HG03095 (cell line): ENCODE measurements around the gene CTNNA3.
A peak's percentile ranks its signal among the peaks of the same experiment; 100 is the strongest.

Experiments
- ATAC-seq: cut with Tn5 transposase; IDR thresholded peaks from one replicate; pipeline ENCODE4 v1.9.1; 2021; ENCODE audit warnings: moderate library complexity; ENCODE audit not compliant: unreplicated experiment

CTNNA3 gene

GRCh38 chr10:66273966-66274519, 1422.0 kb downstream of the CTNNA3 start:
- no peak for ATAC-seq

DNA sequence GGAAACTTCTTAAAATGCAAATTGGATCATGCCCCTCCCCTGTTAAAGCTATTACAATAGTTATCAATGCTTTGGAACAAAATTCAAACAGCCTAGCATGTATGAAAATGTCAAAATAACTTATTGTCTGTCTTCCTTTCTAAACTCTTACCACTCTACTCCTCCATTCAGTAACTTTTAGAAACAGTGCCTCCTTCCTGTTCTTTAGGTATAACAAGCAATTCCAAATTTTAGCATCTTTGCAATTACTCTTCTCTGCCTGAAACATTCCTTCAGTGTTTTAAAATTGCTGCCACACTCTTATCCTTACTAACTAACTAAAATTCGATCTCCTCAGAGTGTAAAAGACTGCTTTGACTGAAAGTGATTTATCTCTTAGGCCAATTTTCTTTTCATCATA, 1430.6 kb downstream of the CTNNA3 start:
- ATAC-seq = no peak

DNA sequence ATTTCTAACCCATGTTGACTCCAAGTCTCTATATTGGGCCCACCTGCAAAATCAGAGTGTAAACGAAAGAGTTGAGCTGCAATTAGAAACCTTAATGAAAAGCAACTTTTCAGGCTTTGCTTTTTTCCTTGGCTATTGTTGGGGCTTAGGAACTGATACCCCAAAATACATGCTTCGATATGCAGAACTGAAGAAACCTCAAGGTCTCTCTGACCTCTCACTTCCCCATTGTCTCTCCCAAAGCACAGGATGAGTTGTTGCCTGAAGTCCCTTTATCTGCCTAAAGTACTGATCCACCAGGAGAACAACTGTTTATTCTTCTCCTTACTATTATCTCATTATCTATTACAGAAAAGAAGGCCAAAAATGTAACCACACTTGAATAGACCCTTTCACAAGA, 1436.2 kb downstream of the CTNNA3 start:
- ATAC-seq = peak; percentile 68

- ATAC-seq = no peak
These were observed 1437.3 kb downstream of the CTNNA3 start for GRCh38 chr10:66258693-66259092.

DNA sequence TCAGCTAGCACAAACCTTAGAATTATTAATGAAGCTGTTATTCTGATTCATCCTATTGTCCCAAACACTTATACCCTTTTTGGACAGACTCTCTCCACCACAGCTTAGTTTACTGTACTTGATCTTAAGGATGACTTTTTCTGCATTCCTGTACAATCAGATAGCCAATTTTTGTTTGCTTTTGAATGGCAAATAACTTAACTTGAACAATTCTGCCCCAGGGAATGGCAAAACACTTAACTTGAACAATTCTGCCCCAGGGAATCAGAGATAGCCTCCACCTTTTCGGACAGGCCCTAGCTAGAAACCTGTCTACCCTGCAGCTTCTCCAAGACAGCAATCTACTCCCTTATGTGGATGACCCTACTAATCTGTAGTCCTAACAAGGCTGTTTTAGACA, 1438.2 kb downstream of the CTNNA3 start:
- no peak for ATAC-seq

- no peak for ATAC-seq
These were observed 1443.0 kb downstream of the CTNNA3 start for GRCh38 chr10:66252986-66253385.

DNA sequence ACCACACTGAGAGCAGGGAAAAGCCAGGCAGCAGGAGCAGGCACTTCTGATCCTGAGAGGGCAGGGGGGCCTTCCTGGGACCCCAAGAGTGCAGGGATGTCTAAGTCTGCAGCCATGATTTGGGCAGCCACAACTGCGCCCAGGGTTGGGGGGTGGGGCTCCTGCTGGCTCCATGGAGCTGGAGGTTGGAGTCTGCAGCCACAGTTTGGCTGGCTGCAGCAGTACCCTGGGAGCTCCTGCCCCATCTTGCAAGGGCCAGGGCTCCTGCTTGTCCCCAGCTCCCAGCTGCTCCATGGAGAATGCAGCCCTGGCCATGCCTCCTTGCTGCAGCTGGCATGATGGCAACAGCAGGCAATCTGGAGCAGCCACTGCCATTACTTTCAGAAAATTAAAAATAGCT, 1449.8 kb downstream of the CTNNA3 start:
- no peak for ATAC-seq

DNA sequence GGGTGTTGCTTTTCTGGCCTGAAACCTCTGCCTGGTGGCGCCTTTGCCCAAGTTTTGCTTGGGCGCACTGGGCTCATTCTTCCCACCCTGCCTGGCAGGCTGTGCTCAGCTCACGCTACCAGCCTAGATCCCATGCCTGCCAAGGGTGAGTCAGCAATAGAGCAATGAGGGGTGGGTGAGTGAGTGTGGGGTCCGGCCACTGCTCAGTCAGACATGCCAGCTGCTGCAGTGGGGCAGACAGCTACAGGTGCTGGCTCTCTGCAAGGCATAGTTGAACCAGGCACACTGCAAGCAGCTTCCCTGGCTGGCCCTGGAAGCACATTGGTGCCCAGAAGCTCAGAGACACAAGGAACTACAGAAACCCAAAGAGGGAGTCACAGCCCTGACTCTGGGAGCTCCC, 1451.0 kb downstream of the CTNNA3 start:
- no peak for ATAC-seq

DNA sequence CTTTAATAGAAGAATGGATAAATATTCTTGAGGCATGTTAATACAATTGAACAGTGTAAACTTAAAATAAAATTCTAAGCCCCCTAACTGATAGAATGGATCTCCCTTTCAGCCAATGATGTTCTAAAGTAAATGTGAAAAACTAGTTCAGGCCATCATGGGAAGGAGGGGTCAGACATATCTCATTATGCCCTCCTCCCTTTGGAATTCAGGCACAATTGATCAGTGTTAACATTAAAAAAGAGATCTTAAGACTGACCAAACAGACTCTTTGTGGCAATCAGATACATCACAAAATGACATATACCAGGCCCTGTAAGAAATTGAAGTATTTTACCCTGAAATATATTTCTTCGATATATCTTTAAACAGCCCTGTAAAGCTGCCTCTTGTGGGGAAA, 1453.1 kb downstream of the CTNNA3 start:
- ATAC-seq = no peak

GRCh38 chr10:66239062-66239461, 1456.9 kb downstream of the CTNNA3 start:
- ATAC-seq = no peak

GRCh38 chr10:66238343-66238742, 1457.7 kb downstream of the CTNNA3 start:
- ATAC-seq = no peak

DNA sequence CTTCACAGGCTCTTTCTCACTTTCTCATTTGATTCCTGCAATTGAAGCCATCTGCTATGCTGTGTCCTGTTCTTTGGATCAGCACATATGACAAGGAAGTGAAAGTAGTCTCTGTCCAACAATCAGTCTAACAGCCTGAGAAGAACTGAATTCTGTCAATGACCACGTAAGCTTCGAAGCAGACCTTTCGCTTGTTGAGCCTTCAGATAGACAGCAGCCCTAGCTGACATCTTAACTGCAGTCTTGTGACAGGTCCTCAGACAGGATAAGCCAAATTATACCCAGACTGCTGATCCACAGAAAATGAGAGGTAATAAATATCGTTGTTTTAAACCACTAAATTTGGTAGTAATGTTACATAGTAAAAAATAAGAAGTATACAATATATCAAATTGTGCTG, 1461.1 kb downstream of the CTNNA3 start:
- no peak for ATAC-seq

DNA sequence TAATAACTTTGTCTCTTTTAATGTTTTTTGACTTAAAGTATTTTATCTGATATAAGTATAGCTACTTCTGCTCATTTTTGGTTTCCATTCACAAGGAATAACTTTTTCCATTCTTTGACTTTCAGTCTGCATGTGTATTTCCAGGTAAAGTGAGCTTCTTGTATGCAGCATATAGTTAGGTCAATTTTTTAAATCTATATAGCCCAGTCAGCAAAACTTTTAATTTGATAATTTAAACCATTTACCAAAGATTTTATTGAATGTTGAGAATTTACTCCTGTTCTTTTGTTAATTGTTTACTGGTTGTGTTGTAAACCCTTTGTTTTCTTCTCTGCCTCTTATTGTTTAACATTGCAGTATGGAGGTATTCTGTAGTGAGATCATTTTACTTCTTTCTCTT, 1467.1 kb downstream of the CTNNA3 start:
- no peak for ATAC-seq

GRCh38 chr10:66223656-66224055, 1472.3 kb downstream of the CTNNA3 start:
- ATAC-seq = no peak

- no peak for ATAC-seq
These were observed 1473.4 kb downstream of the CTNNA3 start for GRCh38 chr10:66222462-66223046.

- no peak for ATAC-seq
These were observed 1476.9 kb downstream of the CTNNA3 start for GRCh38 chr10:66218981-66219587.

GRCh38 chr10:66218289-66218688, 1477.7 kb downstream of the CTNNA3 start:
- no peak for ATAC-seq

GRCh38 chr10:66215920-66216319, 1480.1 kb downstream of the CTNNA3 start:
- no peak for ATAC-seq

DNA sequence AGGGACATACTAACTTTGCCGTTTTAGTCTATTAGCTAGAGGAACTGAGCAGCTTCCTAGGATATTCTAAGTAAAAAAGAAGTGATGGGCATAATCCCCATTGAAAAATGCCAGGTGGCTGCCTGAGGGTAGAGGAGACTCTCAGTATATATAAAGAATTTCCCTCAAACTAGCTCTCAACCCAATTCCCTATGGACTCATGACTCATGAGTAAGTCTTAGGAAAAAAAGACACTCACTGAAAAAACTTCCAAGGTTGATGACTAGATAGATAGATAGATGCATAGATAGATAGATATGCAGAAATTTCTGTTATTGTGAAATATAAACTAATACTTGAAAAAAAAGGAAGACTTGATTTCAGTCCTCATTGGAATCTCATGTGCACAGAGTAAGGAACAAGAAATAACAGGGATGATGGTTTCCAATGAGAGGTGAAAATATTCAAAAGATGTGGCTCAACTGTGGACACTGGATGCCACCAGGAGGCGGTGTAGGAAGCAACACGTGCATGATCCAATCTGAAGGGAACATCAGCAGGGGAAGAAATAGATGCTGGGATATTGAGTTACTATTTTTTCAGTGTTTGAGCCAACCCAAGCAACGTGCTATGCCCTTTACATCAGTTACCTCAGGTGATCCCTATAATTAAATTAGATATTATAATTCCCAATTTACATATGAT, 1481.1 kb downstream of the CTNNA3 start:
- ATAC-seq = no peak

DNA sequence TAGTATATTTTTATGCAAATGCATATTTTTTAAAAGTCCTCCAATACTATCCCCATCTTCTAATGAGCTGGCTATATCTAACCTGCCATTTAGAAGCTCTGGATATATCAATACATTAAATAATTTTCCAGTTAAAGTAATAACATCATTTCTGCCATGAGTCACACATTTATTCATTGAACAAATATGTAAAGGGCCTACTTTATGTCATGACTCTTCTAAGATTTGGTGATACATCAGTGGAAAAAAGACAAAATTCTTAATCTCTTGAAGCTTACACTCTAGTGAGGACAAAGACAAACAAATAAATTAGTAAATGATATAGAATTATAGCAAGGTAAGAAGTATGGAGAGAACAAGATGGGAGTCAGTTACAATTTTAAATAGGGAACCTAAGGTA, 1487.0 kb downstream of the CTNNA3 start:
- ATAC-seq = no peak

DNA sequence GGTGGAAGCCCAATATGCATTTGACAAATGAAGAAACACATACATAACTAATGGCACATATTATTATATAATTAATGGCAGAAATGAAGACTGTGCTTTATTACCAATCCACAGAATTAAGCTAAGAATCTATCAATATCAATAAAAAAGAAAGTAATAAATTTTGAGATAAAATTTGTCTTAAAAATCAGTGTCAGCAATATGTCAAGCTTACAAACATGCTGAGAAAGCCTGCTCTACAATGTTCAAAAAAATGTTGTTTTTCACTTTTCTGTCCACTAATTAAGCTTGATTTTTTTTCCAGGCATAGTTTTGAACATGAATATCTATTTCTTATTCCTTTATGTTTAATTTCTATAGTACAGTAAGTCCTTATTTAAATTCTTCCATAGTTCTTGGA, 1491.2 kb downstream of the CTNNA3 start:
- ATAC-seq = no peak

DNA sequence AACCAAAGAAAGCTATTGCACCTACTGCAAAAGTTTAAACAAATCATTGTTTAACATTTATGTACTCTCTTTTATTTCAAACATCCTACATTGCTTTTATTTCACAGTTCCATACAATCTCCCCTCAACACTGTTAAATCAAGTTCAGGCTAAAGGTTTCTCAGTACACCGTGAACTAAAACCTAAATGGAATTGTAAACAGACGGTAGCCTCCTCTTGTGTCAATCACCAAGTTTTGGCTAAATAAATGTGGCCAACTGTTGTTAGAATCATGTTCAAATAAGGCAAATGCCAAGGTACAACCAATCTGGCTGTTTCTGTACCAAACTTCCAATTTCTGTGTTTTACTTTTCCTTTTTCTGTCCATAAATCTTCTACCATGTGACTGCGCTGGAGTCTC, 1493.9 kb downstream of the CTNNA3 start:
- ATAC-seq = no peak
